ENCODE measurements around the gene INSYN2B. TPM values are rescaled to one million over a fixed set of nuclear protein-coding genes. Genes with fewer than 3 reads are reported as not detected.

The INSYN2B gene
- polyA plus RNA-seq, 1 donor (not counting 4 experiments of a cell fraction or from before 2014, with no cell fraction given): 0.16 TPM

DNA sequence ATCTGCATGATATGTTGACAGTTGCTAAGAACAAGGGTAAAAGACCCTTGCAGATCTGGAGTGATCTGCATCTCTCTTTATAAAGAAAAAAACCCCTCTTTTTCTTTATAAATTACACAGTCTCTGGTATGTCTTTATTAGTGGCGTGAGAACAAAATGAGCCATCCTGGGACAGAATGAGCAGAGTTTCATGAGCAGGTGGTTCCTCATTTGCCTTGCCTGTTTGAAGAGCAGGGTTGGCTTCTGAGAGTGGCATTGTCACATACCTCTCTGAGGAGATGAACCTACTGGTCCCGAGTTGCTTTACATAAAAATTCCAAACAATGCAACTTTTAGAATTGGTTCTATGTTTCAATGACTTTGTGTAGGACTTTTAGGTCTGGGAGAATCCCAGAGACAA lies 94.3 kb downstream of the INSYN2B start:
- no peak overlapping the region for H3K9ac ChIP-seq (ENCODE audit: control insufficient read depth, extremely low read depth, insufficient read depth, low read length)
- no peak overlapping the region for H3K27ac ChIP-seq (ENCODE audit: control insufficient read depth, insufficient read depth, low read length)
- no peaks in the 10 kb centered on the region for H3K27me3 ChIP-seq (ENCODE audit: control insufficient read depth, extremely low read depth, insufficient read depth, low read length)
- H2AFZ ChIP-seq (ENCODE audit: control insufficient read depth, low read length): no peak overlapping the region
- no peaks in the 10 kb centered on the region for H3K9me1 ChIP-seq (ENCODE audit: control insufficient read depth, extremely low read depth, insufficient read depth, low read length)
- H3K4me3 ChIP-seq (ENCODE audit: control insufficient read depth in 2 of 3, extremely low read depth in 1 of 3, insufficient read depth in 2 of 3, low read depth in 1 of 3, low read length in 3 of 3): no peak overlapping the region
- H3K79me2 ChIP-seq (ENCODE audit: control insufficient read depth, insufficient read depth, low read length): no peaks in the 10 kb centered on the region
- DNase-seq (ENCODE audit: low read depth, low spot score): no peak
- H3K4me2 ChIP-seq (ENCODE audit: control insufficient read depth, extremely low read depth, insufficient read depth, low read depth, low read length): no peak overlapping the region
- FAIRE-seq: no peak
- no peak for TF ChIP-seq EZH2 (IDR thresholded peaks at IDR 0.05; ENCODE audit: low read length)
- no peak for TF ChIP-seq CTCF (optimal IDR thresholded peaks at IDR 0.05 in 1 of 3, IDR thresholded peaks at IDR 0.05 in 1 of 3, conservative IDR thresholded peaks at IDR 0.05 in 1 of 3; ENCODE audit: extremely low read depth in 1 of 3, insufficient read depth in 2 of 3, low read length in 3 of 3)
- no peaks in the 10 kb centered on the region for H3K9me3 ChIP-seq (ENCODE audit: control insufficient read depth, low read depth, low read length)
- no peaks in the 10 kb centered on the region for H3K36me3 ChIP-seq (ENCODE audit: control insufficient read depth in 2 of 2, extremely low read depth in 1 of 2, insufficient read depth in 2 of 2, low read length in 2 of 2)
- dilution Hi-C loops (cut with MboI; ENCODE audit: extremely low pct_ligation_motif_present, low sequenced_read_pairs): no loop called here
- H3K4me1 ChIP-seq (ENCODE audit: control insufficient read depth, extremely low read depth, insufficient read depth, low read length): no peaks in the 10 kb centered on the region
- H4K20me1 ChIP-seq (ENCODE audit: control insufficient read depth, extremely low read depth, insufficient read depth, low read length): no peaks in the 10 kb centered on the region

DNA sequence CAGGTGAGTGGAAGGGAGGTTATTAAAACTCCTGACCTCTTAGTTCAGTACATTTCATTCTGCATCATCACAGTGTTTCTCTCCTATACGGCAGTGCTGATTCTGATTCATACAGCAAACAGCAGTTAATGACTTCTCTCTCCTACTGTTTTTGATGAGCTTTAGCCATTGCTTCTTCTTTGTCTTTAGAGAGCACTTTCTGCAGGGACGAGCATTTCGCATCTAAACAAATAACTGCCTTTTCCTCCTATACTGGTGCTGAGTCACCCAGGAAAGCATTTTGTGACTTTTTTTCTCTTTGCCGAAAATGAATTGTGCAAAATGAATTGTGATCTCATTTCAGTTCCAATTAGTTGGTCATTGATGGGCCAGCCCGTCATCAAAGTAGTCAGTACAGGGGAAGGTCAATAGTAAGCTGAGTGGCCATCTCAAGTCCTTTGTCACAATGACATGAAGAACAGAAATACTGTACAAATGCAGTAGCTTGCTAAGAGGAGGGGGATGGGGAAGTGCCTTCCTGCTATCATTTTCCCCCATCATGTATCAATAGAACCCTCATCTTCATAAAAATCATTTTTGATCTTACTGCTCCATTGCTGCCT lies 98.5 kb downstream of the INSYN2B start:
- Histone ChIP-seq H3K9ac (ENCODE audit: control insufficient read depth, extremely low read depth, insufficient read depth, low read length) (no peak overlapping the region), H3K9me1 (ENCODE audit: control insufficient read depth, extremely low read depth, insufficient read depth, low read length) (no peaks in the 10 kb centered on the region), H3K27me3 (ENCODE audit: control insufficient read depth, extremely low read depth, insufficient read depth, low read length) (no peaks in the 10 kb centered on the region), H3K27ac (ENCODE audit: control insufficient read depth, insufficient read depth, low read length) (no peak overlapping the region), H3K4me1 (ENCODE audit: control insufficient read depth, extremely low read depth, insufficient read depth, low read length) (no peaks in the 10 kb centered on the region), H2AFZ (ENCODE audit: control insufficient read depth, low read length) (no peak overlapping the region), H3K9me3 (ENCODE audit: control insufficient read depth, low read depth, low read length) (no peaks in the 10 kb centered on the region), H3K79me2 (ENCODE audit: control insufficient read depth, insufficient read depth, low read length) (no peaks in the 10 kb centered on the region), H3K36me3 (ENCODE audit: control insufficient read depth in 2 of 2, extremely low read depth in 1 of 2, insufficient read depth in 2 of 2, low read length in 2 of 2) (no peaks in the 10 kb centered on the region), H3K4me2 (ENCODE audit: control insufficient read depth, extremely low read depth, insufficient read depth, low read depth, low read length) (no peak overlapping the region), H4K20me1 (ENCODE audit: control insufficient read depth, extremely low read depth, insufficient read depth, low read length) (no peaks in the 10 kb centered on the region), H3K4me3 (ENCODE audit: control insufficient read depth in 2 of 3, extremely low read depth in 1 of 3, insufficient read depth in 2 of 3, low read depth in 1 of 3, low read length in 3 of 3) (no peak overlapping the region)
- FAIRE-seq (no peak), DNase-seq (ENCODE audit: low read depth, low spot score) (no peak)
- dilution Hi-C loops (cut with MboI; ENCODE audit: extremely low pct_ligation_motif_present, low sequenced_read_pairs): no loop called here
- no peak for TF ChIP-seq EZH2 (IDR thresholded peaks at IDR 0.05; ENCODE audit: low read length)
- TF ChIP-seq CTCF (optimal IDR thresholded peaks at IDR 0.05 in 1 of 3, IDR thresholded peaks at IDR 0.05 in 1 of 3, conservative IDR thresholded peaks at IDR 0.05 in 1 of 3; ENCODE audit: extremely low read depth in 1 of 3, insufficient read depth in 2 of 3, low read length in 3 of 3): no peak
